Left renal cortex interstitium (tissue), 4 donors: ENCODE measurements around the gene NYAP2. TPM values are rescaled to one million over a fixed set of nuclear protein-coding genes. Genes with fewer than 3 reads are reported as not detected.
A peak's percentile ranks its signal among the peaks of the same experiment; 100 is the strongest.

Experiments
- DNase-seq, 4 donors: peaks; one replicate each; pipeline ENCODE4 v3.0.0-alpha.2; 2013; ENCODE audit warnings: low read depth in 4 of 4, low spot score in 2 of 4, missing footprints in 1 of 4
- polyA plus RNA-seq, 4 donors: library from polyadenylated mRNA; unstranded; fragments of 120-200 nt; gene quantifications; one replicate each; pipeline ENCODE4 v1.2.1, GENCODE V29; 2013; ENCODE audit not compliant: insufficient read length in 4 of 4

The NYAP2 gene
- polyA plus RNA-seq: under 1 TPM in 2 of 4 donors, not detected in 2; 0.08 TPM

DNA sequence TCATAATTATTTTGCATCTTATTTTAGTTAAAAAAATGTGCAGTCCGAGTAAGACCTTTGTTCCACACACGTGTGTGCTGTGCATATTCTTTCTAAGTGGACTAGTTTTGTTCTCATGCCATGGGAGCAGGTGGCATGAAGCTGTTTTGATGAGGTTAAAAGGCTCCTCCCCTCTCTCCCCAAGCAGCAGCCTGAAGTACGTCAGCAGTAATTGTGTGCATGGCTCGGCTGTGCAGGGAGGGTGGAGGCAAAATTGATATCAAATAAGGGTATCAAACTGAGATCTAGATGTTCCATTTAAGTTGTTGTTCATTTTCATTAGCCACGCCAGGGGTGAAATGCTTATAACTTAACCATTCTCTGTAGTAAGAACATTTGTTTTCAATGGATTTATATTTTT, at the start of gene NYAP2:
TSS of gene NYAP2 (plus strand) at position 207 of the 400 bp plus-strand sequence. CDS start 9,171 bp downstream, outside the sequence.
- no peak for DNase-seq

DNA sequence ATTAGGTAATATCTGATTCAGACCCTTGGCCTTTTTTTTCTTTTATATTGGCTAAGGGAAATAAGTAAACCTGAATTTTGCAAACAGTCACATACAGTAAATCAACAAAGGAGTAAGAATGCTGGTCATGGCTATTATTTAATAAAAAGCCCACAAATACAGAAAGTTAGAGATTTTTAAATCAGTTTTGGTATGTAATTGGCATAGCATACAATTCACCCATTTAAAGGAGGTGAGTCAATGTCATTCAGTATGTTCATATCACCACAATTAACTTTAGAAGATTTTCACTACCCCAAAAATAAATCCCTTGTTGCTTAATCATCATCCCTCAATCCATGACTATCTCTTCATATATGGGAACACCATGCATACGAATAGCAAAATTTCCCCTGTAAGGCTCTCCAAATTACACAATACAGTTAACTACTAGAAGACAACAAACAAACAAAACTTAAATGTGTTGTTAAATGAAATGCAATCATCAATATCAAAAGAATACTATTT, 45.9 kb upstream of the NYAP2 start:
- no peak for DNase-seq

DNA sequence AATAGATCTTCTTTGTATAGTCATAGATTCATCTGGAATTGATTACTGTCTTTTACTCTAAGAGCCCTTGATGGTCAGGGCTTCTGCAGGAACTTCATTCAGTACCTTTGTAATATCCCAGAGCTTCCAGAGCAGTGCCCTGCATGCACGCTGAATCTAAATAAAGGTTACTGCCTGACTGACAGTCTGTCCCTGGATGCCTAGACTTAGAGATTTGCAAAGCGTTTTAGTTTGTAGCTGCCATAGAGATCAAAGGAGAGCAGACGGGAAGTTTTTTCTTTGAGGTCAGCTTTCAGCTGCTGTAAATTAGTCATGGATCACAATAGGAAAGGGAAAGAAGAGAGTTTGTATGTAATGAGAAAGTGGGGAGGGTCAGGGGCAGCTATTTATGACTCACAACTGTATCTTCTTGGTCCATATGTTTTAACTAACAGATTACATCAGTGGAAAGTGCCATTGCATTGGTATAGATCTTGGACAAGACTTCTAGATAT, 45.2 kb upstream of the NYAP2 start:
- DNase-seq: no peak

DNA sequence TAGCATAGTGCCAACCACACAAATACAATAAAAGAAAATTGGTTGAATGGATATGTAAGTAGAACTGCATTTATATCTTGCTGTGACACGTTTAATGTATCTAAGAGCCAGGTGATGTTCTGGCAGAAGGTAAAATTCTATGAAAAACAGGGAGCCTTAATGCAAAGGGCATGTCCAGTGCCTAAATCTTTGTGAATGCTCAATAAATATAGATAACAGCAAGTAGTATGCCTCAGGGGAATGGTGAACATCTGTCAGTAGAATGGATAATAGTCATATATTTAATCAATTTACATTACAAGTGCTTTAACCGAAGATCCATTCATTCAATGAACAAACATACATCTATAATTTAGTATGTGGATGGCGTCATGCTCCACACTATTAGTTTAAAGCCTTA, 43.7 kb upstream of the NYAP2 start:
- no peak for DNase-seq

DNA sequence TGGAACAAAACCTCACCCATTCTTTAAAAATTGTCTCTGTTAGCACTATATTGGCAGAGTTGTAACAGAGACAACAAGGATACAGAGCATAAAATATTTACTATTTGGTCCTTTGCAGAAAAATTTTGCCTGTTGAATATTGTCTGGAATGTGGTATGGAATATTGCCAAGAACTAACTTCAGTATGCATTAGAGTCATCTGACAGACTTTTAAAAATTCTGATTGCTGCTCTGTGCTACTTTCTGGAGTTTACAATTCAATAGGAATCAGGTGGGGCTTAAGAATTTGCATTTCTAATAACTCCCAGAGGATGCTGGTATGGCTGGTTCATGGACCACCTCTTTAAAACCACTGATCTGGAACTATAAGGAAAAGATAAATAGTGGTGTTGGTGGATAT, 32.8 kb upstream of the NYAP2 start:
- DNase-seq: no peak

DNA sequence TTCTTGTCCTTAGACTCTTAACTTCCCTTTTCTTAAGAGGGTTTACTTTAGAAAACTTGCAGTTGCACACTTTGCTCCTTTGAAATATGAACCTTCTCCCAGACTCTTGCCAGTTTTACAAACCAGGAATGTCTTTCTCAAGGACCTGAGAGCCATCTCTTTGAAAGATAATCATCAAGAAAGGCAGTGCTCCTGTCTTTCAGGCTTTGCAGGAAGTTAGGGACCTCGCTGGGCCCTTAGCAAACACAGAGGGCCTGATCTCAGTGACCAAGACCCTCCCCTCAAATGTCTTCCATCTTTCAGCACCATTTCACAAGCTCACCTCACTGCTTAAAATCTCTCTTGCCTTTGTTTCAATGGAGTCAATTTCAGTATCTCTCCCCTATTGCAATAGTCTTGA, 32.0 kb upstream of the NYAP2 start:
- DNase-seq: no peak

DNA sequence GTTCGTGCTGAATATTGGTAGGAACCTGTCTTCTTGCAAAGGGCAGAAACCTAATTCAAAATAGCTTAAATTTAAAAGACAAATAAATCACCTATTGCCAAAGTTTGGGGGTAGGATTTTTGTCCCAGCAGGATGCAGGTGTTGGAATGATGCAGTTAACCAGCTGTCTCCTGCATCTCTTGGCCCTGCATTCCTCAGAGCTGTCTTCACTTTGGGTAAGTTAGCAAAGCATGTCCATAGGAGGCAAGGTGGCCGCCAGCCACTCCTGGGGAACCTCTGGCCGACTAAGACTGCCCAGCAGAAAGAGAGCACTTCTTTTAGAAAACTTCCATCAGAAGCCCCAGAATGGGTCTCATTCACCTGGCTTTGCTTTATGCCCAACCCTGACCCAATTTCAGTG, 20.5 kb upstream of the NYAP2 start:
- no peak for DNase-seq

DNA sequence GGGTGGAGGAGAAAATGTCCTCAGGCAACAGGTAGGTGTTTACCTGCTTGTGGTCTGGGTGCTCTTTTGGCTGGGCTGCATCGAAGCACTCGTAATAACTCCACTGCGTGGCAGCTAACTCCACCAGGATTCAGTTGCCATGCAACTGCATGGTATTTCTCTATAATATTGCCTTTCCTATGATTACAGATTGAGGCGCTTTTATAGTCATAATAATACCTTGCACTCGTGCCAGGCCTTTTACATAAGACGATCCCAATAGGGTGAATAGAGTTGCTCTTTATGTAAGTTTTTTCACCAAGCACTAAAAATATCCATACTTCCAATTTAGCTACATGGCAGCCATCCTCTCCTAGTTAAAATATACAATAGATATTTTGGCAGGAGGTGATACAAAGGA, 19.7 kb upstream of the NYAP2 start:
- no peak for DNase-seq

DNA sequence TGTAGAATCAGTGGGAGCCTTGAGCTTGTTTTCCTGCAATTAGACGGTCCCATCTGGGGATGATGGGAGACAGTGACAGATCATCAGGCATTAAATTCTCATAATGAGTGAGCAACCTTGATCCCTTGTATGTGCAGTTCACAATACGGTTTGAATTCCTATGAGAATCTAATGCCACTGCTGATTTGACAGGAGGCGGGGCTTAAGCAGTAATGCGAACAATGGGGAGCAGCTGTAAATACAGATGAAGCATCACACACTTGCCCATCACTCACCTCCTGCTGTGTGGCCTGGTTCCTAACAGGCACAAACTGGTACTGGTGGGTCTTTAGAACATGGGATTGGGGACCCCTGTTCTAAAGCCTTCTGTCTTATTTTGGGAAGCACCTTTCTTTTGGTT, 17.9 kb upstream of the NYAP2 start:
- DNase-seq: no peak

DNA sequence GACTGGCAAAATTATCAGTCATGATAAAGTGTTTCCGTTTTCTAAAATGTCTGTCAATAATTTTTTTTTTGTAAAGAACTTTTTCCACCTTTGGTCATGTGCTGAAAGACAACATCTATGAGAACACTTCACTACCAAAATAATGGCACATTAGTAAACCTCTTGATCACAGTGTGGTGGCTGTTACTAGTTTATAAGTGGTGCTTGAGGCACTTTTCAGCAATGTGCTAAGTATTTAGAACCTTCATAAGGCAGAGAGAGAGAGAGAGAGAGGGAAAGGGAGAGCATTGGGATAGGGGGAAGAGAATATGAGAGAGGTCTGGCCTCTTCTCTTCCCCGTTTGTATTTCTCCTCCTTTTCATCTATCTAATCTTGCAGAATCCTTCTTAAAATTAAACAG, 1.1 kb upstream of the NYAP2 start:
- DNase-seq: no peak

DNA sequence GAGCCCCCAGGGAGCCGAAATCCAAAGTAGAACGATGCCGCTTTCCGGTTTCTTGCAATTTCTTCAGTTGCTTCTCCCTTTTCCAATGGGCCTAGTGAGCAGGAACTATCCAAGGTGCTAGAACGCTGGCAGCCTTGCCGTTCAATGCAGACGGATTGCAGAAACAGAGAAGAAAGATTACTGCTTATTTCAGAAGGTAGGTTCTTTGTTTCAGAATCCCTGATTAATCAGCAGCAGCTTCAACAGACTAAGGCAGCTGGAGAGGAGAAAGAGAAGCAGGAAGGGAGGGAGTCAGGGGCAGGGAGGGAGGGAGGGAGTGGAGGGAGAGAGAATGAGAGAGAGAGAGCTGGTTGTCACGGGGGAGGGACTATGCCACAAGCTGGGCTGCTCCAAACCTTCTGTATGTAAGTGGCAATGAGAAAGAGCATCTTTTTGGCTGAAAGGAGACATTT, 576 bp downstream of the NYAP2 start:
- peak in 3 of 4 donors; percentile 10 to 40 (median 28) for DNase-seq

DNA sequence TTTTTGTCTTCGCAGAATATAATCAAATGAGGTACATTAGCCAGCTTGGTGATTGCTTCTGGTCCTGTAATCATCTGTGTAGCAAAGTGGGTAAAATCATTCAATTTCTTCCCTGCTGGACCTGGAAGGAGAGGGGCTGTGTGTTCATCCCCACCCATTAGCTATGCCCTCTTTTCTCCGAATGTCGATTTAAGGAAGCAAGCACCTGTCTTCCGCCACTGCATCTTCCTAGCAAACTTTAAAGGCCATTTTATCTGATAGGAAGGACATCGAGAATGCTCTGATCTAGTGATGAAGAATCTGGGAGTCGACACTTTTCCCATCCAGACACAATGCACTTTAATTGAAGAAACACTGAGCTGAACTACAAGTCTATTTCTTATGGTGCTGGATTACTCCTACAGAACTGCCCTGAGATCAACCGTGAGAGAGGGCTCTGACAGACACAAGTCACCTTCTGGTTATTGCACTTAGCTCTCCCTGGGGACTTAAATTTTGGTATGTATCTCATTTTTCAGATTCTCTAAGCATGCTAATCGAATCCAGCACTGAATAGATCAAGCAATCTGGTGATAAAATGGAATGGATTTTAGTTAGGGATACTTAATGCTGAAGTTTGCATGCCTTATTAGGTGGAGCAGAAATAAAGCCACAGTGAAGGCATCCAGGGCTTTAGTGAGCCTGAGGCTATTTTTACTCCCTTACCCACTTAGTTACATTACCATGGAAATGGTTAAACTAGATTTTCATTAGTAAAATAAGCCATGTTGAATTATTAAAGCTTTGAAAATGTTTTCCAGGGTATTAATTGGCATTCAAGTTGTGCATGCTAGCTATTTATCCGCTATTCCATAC, 1.3 kb downstream of the NYAP2 start:
- no peak for DNase-seq

DNA sequence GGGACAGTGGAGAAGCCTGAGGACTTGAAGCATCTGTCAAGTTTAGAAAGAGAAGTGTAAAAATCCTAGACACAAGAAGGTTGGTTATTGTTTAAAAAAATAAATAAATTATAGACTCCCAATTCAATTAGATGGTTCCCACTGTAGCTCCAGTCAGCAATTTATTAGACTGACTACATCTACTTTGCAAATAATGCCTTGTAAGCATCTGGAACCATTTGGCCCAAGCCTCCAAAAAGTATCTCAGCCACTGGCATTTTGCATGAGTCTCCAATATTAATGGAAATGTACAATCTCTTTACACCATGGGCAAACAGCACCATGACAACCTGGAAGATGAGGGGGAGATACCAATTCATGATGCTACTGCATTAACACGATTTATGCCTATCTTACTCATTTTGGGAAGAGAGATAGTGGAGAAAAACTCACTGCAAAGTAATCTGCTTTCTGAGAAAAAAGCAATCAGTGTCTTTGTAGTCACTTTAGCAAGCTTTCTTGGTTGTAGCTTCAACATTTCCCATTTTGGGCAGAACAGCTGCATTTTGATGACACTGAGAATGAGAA, 2.8 kb downstream of the NYAP2 start:
- DNase-seq: no peak

DNA sequence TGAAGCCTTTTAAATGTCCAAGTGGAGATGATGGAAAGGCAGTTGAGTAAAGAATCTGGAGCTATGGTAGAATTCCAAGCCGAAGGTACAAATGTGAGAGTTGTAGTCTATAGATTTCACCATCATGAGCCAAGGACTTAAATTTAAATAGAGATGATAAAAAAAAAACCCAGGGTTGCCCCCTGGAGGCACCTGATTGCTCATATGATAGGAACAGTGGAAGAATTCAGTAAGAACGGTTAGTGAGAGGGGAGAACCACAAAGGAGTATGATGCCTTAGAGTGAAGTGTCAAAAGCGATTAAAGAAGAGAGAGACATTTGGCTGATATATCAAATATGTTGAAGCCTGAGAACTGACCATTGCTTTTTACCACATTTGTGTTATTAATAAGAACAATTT, 11.9 kb downstream of the NYAP2 start:
- no peak for DNase-seq

DNA sequence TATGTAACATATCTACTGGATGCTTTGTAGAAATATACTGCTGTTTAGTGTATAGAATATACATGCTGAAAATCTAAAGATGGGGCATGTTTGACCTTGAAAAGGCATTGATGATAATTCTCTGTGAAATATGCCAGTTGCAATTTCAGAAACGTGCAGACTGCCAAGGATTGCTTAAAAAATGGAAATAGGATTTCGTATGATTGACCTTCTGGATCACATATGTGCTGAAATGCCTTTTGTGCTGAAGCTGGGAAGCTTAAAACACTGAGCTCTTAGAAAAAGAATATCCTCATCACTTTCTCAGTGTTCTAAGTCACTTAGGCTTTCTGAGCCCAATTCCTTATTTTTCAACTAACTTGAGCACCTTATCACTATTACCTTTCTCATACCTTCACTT, 14.3 kb downstream of the NYAP2 start:
- no peak for DNase-seq

DNA sequence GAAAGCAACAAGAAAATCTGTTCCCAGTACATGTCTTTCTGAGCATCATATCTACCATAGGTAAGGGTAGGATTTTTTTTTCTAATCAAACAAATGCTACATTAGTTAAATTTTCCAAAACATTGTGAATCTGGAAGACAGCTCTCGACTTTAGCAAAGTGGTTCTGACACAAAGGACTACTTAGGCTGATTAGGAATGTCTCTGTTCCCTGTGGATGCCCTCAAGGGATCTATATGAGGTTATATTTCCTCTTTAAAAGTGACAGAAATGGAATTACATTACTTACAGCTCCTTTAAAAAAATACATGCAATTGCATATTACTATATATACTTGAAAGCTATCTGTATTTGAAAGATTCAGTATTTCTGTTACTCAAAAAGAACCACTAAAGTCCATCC, 15.4 kb downstream of the NYAP2 start:
- DNase-seq: no peak

DNA sequence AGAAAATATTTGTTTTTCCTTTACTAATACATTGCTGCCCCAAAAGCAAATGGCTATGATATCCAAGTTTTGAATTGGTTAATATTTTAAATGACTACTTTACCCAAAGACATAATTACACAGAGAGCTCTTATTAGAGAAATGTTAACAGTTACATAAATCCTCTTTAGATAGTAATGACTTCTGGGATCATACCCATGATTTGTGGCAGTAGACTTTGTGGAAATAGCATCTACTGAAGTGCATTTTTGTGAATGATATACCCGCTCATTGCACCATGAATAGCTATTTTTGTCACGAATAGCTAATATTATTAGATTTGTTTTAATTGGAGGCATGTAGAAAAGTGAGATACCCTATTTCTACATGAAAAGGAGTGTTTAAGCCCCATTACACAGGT, 15.8 kb downstream of the NYAP2 start:
- DNase-seq: no peak

DNA sequence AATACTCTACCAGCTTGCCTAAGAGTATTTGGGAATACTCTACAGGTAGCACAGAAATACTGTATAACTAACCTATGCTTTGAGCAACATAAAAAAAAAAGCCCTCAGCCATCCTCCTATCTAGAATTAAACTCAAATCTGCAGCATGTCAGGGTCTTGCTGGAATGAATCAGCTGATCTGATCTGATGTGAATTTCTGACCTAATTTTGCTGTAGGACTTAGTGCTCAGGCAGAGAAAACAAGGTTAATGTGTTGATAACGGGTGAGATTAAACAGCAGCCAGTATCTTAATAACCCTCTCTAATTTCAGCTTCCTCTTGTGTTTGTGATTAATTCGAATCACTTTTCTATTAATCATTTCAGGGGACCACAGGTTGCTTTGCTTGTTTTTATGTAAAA, 16.3 kb downstream of the NYAP2 start:
- no peak for DNase-seq

DNA sequence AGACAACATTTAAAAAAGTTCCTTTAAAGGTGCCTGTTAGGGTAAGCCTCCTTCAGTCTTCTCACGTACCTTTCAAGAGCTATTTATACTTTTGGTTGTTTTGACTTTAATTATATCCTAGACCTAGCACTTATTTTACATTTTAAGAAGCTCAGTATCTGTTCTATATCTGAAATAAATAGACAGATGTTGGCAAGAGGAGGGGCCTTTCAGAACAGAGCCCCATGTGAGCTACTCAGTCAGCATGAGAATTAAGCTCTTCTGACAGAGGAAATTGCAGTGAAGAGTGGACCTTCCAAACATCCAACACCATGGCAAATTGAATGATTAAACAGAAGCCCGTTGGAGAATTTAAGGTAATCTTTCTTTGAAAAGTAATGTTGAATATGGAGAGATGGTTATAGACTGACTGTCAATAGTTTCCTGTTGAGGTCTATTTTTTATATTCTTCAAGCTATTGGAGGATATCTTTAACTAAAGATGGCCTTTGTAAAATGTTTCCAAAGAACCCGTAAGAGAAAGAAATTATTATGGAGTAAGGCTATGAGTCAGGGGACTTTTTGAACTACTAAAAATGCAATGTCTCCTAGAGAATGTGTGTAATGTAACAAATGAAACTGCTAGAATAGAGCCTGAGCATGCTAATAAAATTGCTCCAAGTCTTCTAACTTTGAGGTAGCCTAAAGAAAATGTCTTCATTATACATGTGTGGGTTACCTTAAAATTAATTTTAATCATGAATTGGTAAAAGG, 17.3 kb downstream of the NYAP2 start:
- DNase-seq: no peak

DNA sequence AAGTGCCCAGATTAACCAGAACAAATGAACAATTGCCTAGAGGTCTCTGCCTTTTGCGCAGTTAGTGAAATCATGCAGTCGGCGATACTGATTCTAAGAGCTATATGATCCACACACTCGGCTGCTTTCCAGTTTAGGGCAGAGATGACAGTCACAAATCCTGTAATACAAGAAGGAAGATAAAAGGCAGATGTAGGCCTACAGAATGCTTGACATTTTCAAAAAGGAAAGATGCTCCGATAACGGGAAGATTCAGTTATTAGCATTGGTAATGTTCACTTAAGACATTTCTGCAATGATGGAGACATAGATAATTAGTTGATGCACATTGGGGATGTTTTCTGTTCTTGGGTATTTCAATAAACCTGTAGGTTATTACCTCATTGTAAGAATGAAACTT, 19.5 kb downstream of the NYAP2 start:
- DNase-seq: no peak

DNA sequence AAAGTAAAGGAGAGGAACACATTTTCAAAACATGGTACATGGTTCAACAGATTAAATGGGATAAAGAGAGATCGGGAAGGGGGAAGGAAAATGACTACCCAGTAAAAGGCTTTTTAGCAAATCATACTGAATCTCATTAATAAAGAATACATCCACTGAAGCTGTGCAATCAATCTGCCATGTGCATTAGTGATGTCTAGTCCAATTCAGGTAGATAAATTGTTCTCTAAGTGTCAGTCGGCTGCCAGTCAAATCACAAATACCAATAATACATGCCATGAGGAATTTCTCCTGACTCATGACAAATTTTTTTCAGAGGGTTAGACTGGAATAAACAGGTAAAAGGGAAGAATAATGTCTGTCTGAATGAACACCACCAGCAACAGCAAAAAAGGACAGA, 22.6 kb downstream of the NYAP2 start:
- DNase-seq: no peak
